ENCODE results near the gene PLCL1.

PLCL1 gene

DNA sequence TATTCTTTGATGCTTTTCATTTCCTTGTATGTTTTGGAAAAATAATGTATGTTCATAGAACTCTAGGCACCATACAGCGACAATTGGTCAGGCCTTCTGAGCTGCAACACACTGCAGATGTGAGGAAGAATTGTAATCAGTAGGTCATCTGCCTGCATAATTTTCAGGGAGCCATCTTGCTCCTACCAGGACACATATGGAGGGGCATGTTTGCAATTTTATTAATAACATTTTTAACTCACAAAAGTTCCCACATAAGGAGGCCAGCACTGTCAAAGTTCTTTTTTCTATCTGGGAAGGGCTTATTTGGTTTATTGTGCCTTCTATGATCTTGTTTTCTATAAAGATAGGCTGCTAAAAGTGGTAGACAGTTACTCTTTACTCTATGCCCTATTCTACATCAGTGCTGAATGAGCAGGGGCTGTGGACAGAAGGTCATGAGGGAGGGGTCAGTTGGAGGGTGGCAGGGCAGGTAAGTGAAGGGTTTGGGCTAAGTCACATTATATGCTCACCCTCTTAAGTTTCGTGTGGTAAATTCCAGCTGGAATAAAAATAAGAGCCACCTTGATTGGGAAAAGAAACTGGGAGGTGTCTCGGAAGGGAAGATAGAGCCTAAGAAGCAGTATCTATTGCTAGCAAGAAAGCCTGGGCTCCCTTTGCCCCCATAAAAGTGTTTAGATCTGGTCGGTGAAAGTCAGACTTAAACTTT lies 126.3 kb downstream of the PLCL1 start:
- no peak for DNase-seq

GRCh38 chr2:197931661-197932312 lies 127.4 kb downstream of the PLCL1 start:
- DNase-seq: no peak

DNA sequence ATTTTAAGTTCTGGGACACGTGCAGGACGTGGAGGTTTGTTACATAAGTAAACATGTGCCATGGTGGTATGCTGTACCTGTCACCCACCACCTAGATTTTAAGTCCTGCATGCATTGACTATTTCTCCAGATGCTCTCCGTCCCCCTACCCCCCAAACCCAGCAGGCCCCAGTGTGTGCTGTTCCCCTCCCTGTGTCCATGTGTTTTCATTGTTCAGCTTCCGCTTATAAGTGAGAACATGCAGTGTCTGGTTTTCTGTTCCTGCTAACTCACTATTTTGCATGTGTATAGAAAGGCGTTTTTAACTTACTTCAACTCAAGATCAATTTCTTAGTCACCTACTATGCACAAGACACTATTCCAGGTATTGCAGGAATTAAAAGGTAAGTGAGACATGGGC lies 128.0 kb downstream of the PLCL1 start:
- no peak for DNase-seq

GRCh38 chr2:197934261-197934933 lies 130.0 kb downstream of the PLCL1 start:
- no peak for DNase-seq

GRCh38 chr2:197934934-197935289 lies 130.5 kb downstream of the PLCL1 start:
- DNase-seq: no peak

- no peak for DNase-seq
These were observed 133.4 kb downstream of the PLCL1 start for GRCh38 chr2:197937814-197938213.

GRCh38 chr2:197938555-197938954 lies 134.2 kb downstream of the PLCL1 start:
- no peak for DNase-seq

DNA sequence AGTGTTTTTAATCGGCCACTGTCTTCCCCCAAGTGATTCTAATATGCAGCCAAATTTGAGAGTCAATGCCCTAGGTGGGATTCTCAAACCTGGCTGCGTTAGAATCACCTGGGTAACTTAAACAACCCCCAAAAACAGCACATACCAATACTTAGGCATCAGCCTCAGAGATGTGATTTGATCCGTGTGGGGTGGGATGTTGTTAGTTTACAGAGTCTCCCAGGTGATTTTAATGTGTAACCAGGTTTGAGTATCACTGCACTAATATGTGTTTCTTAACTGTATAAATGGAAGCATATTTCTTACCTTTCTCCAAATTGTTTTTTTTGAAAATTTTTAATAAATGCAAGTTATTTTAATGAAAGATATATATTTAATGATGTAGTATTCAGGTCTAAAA lies 135.4 kb downstream of the PLCL1 start:
- DNase-seq: no peak

DNA sequence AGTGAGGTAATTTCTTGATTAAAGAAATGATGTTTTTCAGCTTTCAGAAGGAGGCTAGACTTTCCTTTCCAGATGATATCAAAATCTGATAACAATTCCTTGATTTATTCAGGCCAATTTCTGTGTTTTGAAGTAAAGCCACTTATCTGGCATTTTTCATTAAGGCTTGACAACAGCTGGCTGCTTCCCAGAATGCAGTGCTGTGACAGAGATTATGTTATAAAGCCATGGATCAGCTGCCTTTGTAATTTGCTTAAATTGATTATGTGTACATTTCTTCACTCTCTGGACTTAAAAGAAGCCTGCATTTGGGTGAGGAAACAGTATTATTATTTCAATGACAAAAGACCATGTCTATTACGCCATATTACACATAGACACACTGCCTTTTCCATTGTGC lies 136.0 kb downstream of the PLCL1 start:
- peak; percentile 15 for DNase-seq

DNA sequence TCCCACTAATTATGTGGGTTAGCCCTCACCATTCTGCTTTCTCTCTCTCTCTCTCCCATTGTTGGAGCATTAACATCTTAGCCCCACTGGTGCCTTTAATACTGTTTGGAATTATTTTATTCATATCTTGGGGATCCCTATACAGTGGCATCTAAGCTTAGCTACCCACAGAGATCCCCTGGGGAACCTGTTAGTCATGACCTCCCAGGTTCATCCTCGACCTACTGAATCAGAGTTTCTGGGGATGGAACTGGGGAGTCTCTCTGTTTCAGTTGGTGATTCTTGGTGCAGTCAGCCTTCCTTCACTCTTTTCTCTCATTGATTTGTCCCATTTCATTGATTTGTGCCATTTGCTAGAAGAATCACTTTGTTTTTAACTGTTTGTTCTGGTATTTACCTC lies 137.3 kb downstream of the PLCL1 start:
- no peak for DNase-seq

DNA sequence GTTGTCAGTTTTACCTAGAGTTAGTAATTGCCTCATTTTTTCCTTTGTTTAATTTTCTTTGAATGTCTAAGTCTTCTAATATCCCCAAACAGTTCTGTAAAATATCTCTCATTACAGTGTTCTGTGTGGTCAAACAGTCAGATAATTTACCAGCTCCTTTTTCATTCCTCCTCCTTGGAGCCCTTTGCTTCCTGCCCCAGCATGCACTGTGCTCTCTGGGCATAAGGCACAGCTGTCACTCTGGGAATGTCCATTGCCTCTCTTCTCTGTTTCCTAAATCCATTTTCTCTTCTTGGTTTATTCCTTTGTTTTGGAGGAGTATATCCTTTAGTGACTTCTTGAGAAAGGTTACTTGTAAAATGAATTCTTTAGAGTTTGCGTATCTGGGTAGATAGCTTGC lies 139.3 kb downstream of the PLCL1 start:
- DNase-seq: no peak

- no peak for DNase-seq
These were observed 140.2 kb downstream of the PLCL1 start for GRCh38 chr2:197944416-197945096.

DNA sequence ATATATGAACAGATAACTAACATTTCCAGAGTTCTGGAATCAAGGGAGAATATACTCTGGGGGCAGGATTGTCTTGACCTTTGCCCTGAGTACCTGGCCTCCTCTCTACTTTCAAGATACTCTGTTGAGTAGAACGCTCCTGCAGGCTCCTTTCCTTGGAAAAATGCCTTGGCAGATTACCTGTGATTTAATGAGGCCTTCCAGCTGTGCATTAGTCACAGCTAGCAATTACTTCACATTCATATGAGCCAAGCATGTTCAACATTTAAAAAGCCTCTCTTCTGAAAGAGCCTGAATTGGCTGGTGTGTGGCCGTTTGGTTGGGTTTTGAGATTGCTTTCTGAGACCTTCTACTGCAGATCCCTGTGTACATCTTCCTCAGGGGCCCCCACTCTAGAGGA lies 142.2 kb downstream of the PLCL1 start:
- no peak for DNase-seq

DNA sequence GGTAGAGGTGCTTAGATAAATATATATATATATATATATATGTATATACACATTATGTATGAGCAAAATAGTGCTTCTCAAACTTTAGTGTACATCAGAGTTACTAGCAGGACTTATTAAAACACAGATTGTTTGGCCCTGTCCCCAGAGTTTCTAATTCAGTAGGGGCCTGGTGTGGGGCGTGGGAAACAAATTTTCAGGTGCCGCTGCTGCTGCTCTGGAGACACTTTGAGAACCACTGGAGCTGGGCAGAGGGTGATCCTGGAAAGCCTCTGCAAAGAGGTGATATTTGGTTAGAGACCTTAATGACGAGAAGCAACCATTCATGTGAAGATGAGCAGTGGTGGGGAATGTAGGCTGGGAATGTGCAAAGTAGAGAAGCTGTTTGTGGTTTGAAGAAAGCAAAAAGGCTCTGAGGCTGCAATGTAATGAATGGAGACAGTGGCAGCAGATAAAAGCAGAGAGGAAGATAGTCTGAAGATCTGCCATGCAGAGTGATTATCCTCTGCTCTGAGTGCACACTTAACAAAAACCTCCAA lies 142.9 kb downstream of the PLCL1 start:
- no peak for DNase-seq

GRCh38 chr2:197949224-197949623 lies 144.8 kb downstream of the PLCL1 start:
- no peak for DNase-seq

DNA sequence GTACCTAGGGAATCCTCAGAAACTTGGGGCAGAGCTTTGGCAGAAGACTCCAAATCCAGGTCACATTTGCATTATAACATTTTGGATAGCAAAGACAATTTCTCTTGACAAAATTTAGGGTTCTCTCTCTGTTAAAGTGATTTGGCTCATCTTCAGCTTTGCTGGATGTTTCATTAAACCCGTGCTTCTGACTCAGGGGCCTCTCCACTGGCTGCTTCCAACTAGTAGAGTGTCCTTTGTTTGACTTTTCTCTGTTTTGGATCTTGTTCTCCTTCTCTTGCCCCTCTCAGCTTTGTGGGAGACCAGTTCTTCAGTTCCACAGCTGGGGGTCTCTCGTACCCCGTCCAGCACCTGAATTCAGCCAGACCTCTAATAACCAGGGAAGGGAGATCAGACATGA lies 145.6 kb downstream of the PLCL1 start:
- no peak for DNase-seq

GRCh38 chr2:197950724-197951123 lies 146.3 kb downstream of the PLCL1 start:
- DNase-seq: no peak

DNA sequence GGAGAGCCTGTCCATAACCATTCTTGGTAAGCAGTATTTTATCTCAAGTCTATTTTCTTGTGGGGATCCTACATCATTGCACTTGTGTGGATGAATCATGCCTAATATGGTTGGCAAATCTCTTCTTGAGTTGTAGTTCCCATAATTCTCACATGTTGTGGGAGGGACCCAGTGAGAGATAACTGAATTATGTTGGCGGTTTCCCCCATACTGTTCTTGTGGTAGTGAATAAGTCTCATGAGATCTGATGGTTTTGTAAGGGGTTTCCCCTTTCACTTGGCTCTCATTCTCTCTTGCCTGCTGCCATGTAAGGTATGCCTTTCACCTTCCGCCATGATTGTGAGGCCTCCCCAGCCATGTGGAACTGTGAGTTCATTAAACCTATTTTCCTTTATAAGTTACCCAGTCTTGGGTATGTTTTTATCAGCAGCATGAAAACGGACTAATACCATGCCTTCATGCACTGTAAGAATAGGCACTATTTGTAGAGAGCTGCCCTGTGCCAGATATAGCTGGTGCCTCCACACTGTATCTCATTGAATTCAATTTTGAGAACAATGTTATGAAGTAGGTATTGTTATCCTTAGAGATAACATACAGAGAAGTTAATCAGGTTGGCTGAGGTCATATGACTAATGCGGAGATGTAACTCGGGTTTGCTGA lies 148.3 kb downstream of the PLCL1 start:
- DNase-seq: no peak

GRCh38 chr2:197954328-197954727 lies 149.9 kb downstream of the PLCL1 start:
- no peak for DNase-seq

DNA sequence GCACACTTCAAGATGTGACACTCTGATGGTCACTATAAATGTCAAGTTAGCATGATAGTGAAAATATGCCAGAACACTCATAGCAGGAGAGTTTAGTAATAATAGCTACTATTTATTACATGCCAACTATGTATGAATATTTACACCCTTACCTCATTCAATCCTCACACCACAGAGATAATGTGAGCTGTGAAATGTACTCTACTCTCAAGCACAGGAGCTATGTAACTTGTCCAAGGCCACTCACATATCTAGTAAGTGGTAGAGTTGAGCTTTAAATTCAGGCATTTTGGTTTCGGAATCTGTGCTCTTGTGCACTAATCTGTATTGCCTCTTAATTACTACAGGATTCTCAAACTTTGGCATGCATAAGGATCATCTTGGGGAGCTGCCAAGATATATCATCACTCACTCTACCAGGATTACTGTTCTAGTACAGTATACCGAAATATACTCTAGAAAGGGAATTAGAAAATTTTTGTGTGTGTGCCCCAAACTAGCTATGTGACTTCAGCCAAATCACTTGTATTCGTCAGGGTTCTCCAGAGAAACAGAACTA lies 154.3 kb downstream of the PLCL1 start:
- DNase-seq: no peak

DNA sequence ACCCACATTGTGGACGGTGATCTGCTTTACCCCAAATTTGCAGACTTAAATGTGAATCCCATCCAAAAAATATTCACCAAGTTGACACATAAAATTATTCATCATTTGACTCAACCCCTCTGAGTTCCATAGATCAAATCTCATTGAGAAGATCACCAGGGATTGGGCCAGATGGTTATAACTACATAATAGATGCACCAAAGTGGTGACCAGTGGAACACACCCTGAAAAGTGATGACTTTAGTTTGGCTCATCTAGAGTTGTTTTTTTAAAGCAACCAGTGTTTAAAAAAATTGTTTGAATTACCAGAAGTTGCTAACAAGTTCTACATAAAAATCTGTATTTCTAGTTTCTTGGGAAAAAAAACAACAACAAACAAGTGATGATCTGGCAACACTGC lies 155.0 kb downstream of the PLCL1 start:
- DNase-seq: no peak

DNA sequence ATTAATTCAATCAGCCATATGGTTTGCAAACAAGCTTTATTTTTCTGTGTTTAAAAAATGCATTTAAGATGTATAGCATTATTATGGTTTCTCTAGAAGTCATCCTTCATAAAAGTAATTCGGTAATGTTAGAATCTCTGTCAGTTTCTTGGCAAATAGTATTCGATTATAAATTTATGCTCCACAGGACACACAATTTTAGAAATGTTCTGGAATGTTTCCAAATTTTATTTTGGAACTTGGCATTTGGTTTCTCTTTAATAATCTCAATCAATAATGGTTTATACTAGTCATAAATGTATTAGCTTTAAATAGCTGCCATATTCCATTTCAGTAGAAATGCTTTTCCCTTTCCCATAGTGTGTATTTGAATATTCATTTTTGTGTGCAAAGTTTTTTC lies 156.4 kb downstream of the PLCL1 start:
- DNase-seq: no peak

DNA sequence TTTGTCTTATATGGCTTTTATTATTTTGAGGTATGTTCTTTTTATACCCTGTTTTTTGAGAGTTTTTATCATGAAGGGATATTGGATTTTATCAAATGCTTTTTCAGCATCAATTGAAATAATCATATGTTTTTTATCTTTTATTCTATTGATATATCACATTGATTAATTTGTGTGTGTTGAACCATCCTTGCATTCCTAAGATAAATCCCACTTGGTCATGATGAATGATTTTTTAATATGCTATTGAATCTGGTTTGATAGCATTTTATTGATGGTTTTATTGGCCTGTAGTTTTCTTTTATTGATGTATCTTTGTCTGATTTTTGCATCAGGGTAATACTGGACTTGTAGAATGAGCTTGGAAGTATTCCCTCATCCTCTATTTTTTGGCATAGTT lies 160.3 kb downstream of the PLCL1 start:
- no peak for DNase-seq

Data from NCI-H524 treated with DMSO at 0.1 percent for 48 hours (cell line).